Brain pericyte (primary cell): ENCODE results near the gene IL25.
"Not testable (repeated sequence)": the region's sequence is repeated elsewhere in the genome, so short reads cannot be mapped to it uniquely, and the experiment has no call there.

ENCODE experiments used
- DNase-seq: peaks from one replicate; pipeline ENCODE4 v3.0.0-alpha.2; 2012; ENCODE audit warnings: low read depth, low spot score

The IL25 gene

DNA sequence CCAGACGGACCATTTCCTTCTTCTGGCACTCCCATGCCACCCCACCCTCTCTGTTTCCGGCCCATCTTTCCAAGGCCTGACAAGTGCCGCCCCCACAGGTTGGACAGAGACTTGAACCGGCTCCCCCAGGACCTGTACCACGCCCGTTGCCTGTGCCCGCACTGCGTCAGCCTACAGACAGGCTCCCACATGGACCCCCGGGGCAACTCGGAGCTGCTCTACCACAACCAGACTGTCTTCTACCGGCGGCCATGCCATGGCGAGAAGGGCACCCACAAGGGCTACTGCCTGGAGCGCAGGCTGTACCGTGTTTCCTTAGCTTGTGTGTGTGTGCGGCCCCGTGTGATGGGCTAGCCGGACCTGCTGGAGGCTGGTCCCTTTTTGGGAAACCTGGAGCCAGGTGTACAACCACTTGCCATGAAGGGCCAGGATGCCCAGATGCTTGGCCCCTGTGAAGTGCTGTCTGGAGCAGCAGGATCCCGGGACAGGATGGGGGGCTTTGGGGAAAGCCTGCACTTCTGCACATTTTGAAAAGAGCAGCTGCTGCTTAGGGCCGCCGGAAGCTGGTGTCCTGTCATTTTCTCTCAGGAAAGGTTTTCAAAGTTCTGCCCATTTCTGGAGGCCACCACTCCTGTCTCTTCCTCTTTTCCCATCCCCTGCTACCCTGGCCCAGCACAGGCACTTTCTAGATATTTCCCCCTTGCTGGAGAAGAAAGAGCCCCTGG lies 3.1 kb downstream of the IL25 start:
- DNase-seq, result no peak

- DNase-seq, result no peak
Observed at GRCh38 chr14:23376482-23377197, 4.0 kb downstream of the IL25 start, which contains the start of gene CMTM5. Gene CMTM5, plus strand, starts transcription at chr14:23377046. Its CDS starts 206 bp downstream, at chr14:23377252.

DNA sequence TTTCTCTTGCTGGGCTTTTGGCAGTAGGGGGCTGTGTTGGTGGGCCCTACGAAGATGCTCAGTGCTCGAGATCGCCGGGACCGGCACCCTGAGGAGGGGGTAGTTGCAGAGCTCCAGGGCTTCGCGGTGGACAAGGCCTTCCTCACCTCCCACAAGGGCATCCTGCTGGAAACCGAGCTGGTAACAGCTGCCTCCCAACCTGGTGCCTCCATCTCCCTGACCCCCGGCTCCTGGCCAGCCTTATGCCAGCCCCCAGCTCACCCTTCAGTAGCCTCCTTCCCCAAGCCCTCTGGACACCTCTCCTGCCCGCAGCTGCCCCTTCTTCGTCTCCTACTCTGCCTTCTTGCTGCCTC lies 4.6 kb downstream of the IL25 start:
- no peak for DNase-seq

GRCh38 chr14:23377573-23378563 lies 5.3 kb downstream of the IL25 start:
- DNase-seq, result no peak

DNA sequence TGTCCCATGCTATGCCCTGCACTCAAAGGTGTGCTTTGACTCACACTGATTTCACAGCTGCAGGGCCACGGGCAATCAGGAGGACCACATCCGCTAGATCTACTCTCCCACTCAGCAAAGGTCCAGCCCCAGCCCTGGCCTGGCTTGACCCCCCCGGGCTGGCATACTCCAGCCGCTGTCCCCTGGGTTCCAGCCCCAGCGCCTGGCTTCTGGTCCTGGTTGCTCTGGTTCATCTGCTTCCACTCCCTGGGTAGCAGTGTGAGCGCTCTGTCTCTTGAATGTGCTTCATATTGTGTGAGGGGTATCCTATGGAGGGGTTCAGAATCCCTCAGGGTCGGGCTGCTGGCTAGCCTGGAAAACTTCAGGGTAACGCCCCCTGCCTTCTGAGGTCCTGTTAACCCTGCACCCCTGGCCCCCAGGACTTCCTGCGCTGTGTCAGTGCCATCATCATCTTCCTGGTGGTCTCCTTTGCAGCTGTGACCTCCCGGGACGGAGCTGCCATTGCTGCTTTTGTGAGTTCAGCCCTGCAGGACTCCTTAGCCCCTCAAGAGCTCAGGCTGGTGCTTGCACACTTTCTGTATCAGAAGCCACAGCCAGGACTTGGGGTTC lies 6.1 kb downstream of the IL25 start:
- DNase-seq, result no peak

GRCh38 chr14:23379366-23380196 lies 7.0 kb downstream of the IL25 start:
- DNase-seq, result no peak

- no peak for DNase-seq
Observed at GRCh38 chr14:23380197-23380914, 7.7 kb downstream of the IL25 start.

DNA sequence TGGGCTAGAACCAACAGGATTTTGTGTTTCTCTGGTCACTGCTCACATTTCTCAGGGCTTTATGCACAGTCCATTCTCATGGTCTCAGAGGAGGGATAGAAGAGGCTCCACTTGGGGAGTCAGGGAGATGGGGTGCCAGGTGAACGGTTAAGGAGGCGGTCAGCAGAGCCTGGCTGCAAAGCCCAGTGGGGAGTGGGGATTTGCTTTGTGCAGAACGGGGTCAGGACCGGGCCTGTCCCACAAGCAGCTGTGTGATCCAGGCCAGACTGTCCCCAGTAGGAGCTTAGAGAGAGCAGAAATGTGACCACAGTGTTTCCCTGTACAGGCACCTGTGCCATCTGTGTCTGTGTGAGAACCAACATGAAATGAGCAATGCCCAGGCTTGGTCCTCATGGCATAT lies 8.4 kb downstream of the IL25 start:
- no peak for DNase-seq

DNA sequence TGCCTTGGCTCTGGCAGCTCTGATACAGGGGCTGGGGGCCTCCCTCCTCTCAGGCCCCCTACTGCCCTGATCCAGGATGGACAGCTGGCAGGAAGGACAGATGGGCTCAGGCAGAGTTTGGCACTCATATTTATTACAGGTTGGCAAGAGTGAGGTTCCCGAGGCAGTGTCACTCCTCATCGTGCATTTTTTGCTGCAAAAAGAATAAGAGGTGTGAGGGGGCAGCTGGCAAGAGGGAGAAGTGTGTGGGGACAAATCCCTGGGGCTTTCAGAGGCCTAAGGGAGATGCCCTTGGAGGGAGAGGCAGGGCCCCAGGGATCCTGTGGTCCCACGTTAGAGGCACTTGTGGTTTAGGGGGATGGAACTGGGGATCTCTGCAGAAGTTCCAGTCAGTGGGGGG lies 9.3 kb downstream of the IL25 start:
- DNase-seq, result no peak

- no peak for DNase-seq
Observed at GRCh38 chr14:23382276-23382675, 9.7 kb downstream of the IL25 start.

DNA sequence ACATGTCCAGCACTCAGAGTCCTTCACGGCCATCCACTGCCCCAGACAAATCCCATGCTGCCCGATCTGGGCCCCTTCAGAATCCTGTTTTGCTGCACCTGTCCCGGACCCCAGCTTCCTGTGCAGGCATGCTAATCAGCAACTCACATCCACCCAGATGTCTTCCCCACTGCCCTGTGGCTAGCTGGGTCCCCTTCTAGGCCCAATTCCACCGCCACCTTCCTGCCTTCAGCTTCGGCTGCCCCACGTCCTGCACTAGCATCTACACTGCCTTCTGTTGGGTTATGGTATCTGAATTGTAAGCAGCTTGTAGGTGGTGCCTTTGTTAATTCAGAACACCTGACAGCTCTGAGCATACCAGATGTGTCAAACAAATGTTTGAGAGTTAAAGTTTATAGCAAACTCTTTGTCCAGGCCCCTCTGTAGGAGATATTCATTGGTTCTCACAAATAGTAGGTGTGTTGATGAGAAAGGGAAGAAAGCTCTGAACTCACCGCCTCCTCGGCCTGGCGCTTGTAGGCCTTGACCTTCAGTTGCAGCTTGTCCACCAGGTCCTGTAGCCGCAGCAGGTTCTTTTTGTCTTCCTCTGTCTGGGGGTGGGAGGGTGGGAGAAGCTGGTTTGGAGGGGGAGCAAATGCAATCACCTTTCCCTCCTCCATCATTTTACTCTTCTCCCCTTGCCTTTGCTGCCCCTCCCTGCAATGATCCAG lies 10.3 kb downstream of the IL25 start:
- no peak for DNase-seq

- DNase-seq, result no peak
Observed at GRCh38 chr14:23384364-23385080, 11.9 kb downstream of the IL25 start.

DNA sequence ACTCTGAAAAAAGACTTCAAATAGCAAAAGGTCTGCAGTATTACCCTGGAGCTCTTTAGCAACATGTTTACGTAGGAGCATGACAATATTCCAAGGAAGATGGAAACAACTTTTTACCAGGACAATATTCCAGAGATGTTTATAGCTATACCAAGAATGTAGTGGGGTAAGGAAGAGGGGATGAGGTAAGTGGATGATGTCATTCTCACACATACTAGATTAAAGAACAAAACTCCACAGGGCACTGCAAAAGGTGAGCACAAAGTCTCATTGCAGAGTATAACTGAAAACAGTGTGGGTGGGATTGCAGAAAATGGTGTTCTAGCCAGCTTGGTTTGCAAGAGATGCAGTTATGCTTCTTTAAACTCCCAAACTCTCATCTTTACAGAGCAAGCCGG lies 12.6 kb downstream of the IL25 start:
- DNase-seq, result no peak

DNA sequence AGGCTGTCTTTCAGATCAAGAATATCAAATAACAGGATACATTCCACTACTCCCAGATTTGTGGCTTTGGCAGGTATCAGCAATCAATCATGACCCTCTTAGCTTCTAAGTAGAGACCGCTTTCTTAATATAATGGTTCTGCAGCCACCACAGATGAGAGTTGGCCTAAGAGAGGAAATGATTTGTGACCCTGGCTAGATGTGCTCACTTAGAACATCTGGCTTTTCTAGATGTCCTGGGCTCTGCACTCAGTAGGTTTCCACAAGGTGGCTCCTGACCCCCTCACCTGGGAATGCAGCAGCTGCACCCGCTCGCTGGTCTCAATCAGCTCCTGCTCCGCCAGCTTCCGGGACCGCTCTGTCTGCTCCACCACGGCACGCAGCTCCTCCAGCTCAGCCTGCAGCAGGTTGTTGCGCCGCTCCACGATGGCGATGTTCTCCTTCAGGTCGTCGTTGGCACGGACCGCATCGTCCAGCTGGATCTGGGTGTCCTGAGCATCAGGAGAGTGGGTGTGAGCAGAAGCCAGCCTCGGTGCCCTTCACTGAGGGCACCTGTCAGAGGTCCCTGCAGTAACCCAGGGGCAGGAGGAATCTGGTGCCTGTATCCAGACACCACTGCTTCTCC lies 13.1 kb downstream of the IL25 start:
- DNase-seq, result no peak

DNA sequence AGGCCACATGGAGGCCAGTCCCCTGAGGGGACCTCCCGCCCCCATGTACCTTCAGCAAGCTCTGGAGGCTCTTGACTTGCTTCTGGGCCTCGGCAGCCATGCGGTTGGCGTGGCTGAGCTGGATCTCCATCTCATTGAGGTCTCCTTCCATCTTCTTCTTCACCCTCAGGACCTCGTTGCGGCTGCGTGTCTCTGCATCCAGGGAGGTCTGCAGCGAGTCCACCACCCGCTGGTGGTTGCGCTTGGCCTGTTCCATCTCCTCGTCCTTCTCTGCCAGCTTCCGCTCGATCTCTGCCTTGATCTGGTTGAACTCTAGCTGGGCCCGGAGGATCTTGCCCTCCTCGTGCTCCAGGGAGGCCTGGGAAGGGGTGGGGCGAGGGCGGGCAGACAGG lies 13.7 kb downstream of the IL25 start:
- DNase-seq, result not testable (repeated sequence)

DNA sequence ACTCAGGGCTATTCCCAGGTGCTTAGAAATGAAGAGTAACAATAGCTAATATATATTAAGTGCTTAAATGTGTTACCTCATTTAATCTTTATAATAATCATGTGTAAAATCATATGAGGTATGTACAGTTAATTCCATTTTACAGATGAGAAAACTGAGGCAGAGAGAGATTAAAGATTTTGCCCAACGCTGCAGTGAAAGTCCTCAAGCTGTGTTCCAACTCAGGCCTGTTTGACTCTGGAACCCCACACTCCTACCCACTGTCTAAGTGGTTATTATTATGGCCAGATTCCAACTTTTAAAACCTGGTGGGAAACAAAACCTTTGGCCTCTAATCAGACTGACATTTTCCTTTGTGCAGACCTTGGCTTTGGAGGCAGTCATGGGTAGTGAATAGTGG lies 14.4 kb downstream of the IL25 start:
- no peak for DNase-seq

- no peak for DNase-seq
Observed at GRCh38 chr14:23387916-23388882, 15.6 kb downstream of the IL25 start.
